Uterus (tissue), 2 donors: ENCODE data around the gene KRT3.

ENCODE experiments used
- CTCF ChIP-seq, 4 experiments: fragments of 200-600 bp in 2 of 4; fragments of 450-650 bp in 2 of 4; sonication (generic) in 2 of 4; IDR thresholded peaks; one replicate each; pipeline ENCODE4 v1.5.1; 2016 to 2019; ENCODE audit warnings: antibody characterized with exemption in 4 of 4, mild to moderate bottlenecking in 2 of 4, moderate library complexity in 1 of 4
- POLR2A ChIP-seq, 2 donors: fragments of 450-650 bp; IDR thresholded peaks; one replicate each; pipeline ENCODE4 v1.6.1; 2016; ENCODE audit warnings: antibody characterized with exemption in 2 of 2, mild to moderate bottlenecking in 1 of 2, moderate library complexity in 1 of 2

- TF ChIP-seq CTCF (IDR thresholded peaks at IDR 0.05) (no peak), POLR2A (IDR thresholded peaks at IDR 0.05) (no peak)
These were observed 44.1 kb downstream of the KRT3 start for GRCh38 chr12:52751795-52752194.
